ENCODE measurements around the gene CCDC136. TPM values are rescaled to one million over a fixed set of nuclear protein-coding genes. Genes with fewer than 3 reads are reported as not detected.
A peak's percentile ranks its signal among the peaks of the same experiment; 100 is the strongest.

The CCDC136 gene
- total RNA-seq, 4 donors from 2014 or later = 20.7 to 36.5 (median 33.7) TPM

GRCh38 chr7:128790315-128791041 is 1.3 kb upstream of the CCDC136 start:
- Histone ChIP-seq H3K4me1 (peaks cover 25 to 31% (median 27%) of the 10 kb centered on the region in 4 donors), H3K4me3 (peak overlapping the region; percentile 83 to 96 (median 90)), H3K36me3 (peaks cover 0 to 12% (median 0%) of the 10 kb centered on the region in 4 donors), H3K27ac (replicated peaks in 1 of 4) (peak overlapping the region; percentile 84 to 87 (median 86)), H3K9me3 (no peaks in the 10 kb centered on the region), H3K27me3 (peaks cover 0 to 5% (median 0%) of the 10 kb centered on the region in 4 donors)
- intact Hi-C loops (cut with DNase I) = loop anchor here (5.0 kb wide), 4 partner anchors 37 to 92 kb away; partner anchors contain the start of gene CALU
- 43% methylated on average over 16 of the region's 45 CpGs for WGBS
- no peak for TF ChIP-seq CTCF (IDR thresholded peaks at IDR 0.05)
- no peak for TF ChIP-seq EP300 (IDR thresholded peaks at IDR 0.05)
- TF ChIP-seq POLR2AphosphoS5 (IDR thresholded peaks at IDR 0.05) = no peak
- no peak for TF ChIP-seq POLR2A (IDR thresholded peaks at IDR 0.05; ENCODE audit: low read depth)
- DNase-seq (ENCODE audit: extremely low spot score) = peak; percentile 66

GRCh38 chr7:128791972-128792327 is 182 bp downstream of the CCDC136 start:
- H3K9me3 ChIP-seq = no peaks in the 10 kb centered on the region
- intact Hi-C loops (cut with DNase I) = loop anchor here (5.0 kb wide), 4 partner anchors 35 to 90 kb away; partner anchors contain the start of gene CALU
- DNase-seq (ENCODE audit: extremely low spot score) = peak; percentile 78
- H3K36me3 ChIP-seq = peaks cover 0 to 13% (median 0%) of the 10 kb centered on the region in 4 donors
- peaks cover 25 to 31% (median 27%) of the 10 kb centered on the region in 4 donors for H3K4me1 ChIP-seq
- H3K4me3 ChIP-seq = peak overlapping the region; percentile 83 to 96 (median 90)
- H3K27ac ChIP-seq (replicated peaks in 1 of 4) = peak overlapping the region; percentile 84 to 87 (median 86)
- peaks cover 0 to 5% (median 0%) of the 10 kb centered on the region in 4 donors for H3K27me3 ChIP-seq
- WGBS = 2% methylated on average over 7 of the region's 9 CpGs
- no peak for TF ChIP-seq EP300 (IDR thresholded peaks at IDR 0.05)
- no peak for TF ChIP-seq POLR2A (IDR thresholded peaks at IDR 0.05; ENCODE audit: low read depth)
- TF ChIP-seq CTCF (IDR thresholded peaks at IDR 0.05) = no peak
- TF ChIP-seq POLR2AphosphoS5 (IDR thresholded peaks at IDR 0.05) = no peak

GRCh38 chr7:128792471-128793180 is 858 bp downstream of the CCDC136 start:
- no peak for TF ChIP-seq POLR2A (IDR thresholded peaks at IDR 0.05; ENCODE audit: low read depth)
- TF ChIP-seq POLR2AphosphoS5 (IDR thresholded peaks at IDR 0.05) = peak in 1 of 2 donors; percentile 28
- peaks cover 0 to 5% (median 0%) of the 10 kb centered on the region in 4 donors for H3K27me3 ChIP-seq
- H3K27ac ChIP-seq (replicated peaks in 1 of 4) = peak overlapping the region in 3 of 4 donors; percentile 4 to 87 (median 84)
- no peak for DNase-seq (ENCODE audit: extremely low spot score)
- peaks cover 0 to 13% (median 0%) of the 10 kb centered on the region in 4 donors for H3K36me3 ChIP-seq
- intact Hi-C loops (cut with DNase I) = loop anchor here (5.0 kb wide), 4 partner anchors 35 to 90 kb away; partner anchors contain the start of gene CALU
- H3K4me3 ChIP-seq = peak overlapping the region in 3 of 4 donors; percentile 83 to 96 (median 93)
- WGBS = 45% methylated on average over 10 of the region's 10 CpGs
- no peaks in the 10 kb centered on the region for H3K9me3 ChIP-seq
- H3K4me1 ChIP-seq = peaks cover 25 to 31% (median 27%) of the 10 kb centered on the region in 4 donors

- 94% methylated on average over 5 of the region's 5 CpGs for WGBS
- peaks cover 0 to 5% (median 0%) of the 10 kb centered on the region in 4 donors for H3K27me3 ChIP-seq
- TF ChIP-seq CTCF (IDR thresholded peaks at IDR 0.05) (no peak), EP300 (IDR thresholded peaks at IDR 0.05) (no peak), POLR2AphosphoS5 (IDR thresholded peaks at IDR 0.05) (no peak), POLR2A (IDR thresholded peaks at IDR 0.05; ENCODE audit: low read depth) (no peak)
- intact Hi-C loops (cut with DNase I) = loop anchor here (5.0 kb wide), 4 partner anchors 34 to 89 kb away; partner anchors contain the start of gene CALU
- H3K9me3 ChIP-seq = no peaks in the 10 kb centered on the region
- H3K27ac ChIP-seq (replicated peaks in 1 of 4) = no peak overlapping the region
- no peak overlapping the region for H3K4me3 ChIP-seq
- H3K36me3 ChIP-seq = peaks cover 0 to 13% (median 0%) of the 10 kb centered on the region in 4 donors
- no peak for DNase-seq (ENCODE audit: extremely low spot score)
- H3K4me1 ChIP-seq = peaks cover 25 to 31% (median 27%) of the 10 kb centered on the region in 4 donors
Measured at GRCh38 chr7:128793181-128793547, 1.4 kb downstream of the CCDC136 start.

Measured in esophagus muscularis mucosa (tissue), 4 donors.